Lower leg skin (tissue), 4 donors: ENCODE data around the gene MRPS25. TPM values are rescaled to one million over a fixed set of nuclear protein-coding genes. Genes with fewer than 3 reads are reported as not detected.

Source experiments
- DNase-seq, 2 donors: peaks; one replicate each; pipeline ENCODE4 v3.0.0-alpha.2; 2019; ENCODE audit warnings: low spot score in 2 of 2
- H3K4me3 ChIP-seq: fragments of 200-600 bp; sonication (generic); 2 replicates; pipeline ENCODE4 v1.5.1; 2017; ENCODE audit warnings: mild to moderate bottlenecking, low read depth; ENCODE audit not compliant: poor library complexity, severe bottlenecking
- POLR2A ChIP-seq, 2 donors: fragments of 450-650 bp; IDR thresholded peaks; one replicate each; pipeline ENCODE4 v1.6.1; 2016 to 2017; ENCODE audit warnings: antibody characterized with exemption in 2 of 2, mild to moderate bottlenecking in 1 of 2, moderate library complexity in 1 of 2
- WGBS, 2 donors: methylation state at CpG; one replicate each; pipeline ENCODE4 v1.1.5; 2018; 5-methylcytosine and 5-hydroxymethylcytosine counted together
- intact Hi-C: fragments of 100-400 bp; cut with DNase I; formaldehyde crosslinking; loops from one replicate; pipeline ENCODE4 v1.15.0; 2023; ENCODE audit warnings: low total_unique reads
- total RNA-seq, 4 donors: library from RNA; depleted of rRNA; stranded (reverse); fragments of >200 nt; gene quantifications; one replicate each; pipeline ENCODE4 v1.1.0, GENCODE V29; 2016
- TF ChIP-seq, protein P1 (sequence below), 3 donors: fragments of 450-650 bp; IDR thresholded peaks; one replicate each; pipeline ENCODE4 v1.5.1; 2016; ENCODE audit warnings: antibody characterized with exemption in 3 of 3, mild to moderate bottlenecking in 3 of 3, moderate library complexity in 2 of 3

The MRPS25 gene
- total RNA-seq, 4 donors from 2014 or later = 21.7 to 35.7 (median 30.0) TPM

DNA sequence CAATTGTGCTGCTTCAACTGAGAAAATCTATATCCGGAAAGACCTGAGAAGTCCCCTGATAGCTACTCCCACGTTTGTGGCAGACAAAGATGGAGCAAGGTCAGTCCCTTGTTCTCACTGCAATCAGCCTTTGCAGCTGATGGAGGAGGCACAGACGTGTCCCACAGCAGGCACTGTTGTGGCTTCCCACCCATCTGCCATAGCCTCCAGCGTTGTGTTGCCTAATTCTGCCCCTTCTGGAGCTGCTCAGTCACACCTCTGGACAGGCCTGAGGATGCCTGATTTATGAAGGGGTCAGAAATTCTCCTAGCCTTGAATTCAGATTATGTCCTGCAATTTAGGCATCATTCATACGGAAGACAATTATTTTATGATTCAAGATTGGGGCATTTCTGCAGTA lies 41.9 kb downstream of the MRPS25 start:
- TF ChIP-seq, protein P1, sequence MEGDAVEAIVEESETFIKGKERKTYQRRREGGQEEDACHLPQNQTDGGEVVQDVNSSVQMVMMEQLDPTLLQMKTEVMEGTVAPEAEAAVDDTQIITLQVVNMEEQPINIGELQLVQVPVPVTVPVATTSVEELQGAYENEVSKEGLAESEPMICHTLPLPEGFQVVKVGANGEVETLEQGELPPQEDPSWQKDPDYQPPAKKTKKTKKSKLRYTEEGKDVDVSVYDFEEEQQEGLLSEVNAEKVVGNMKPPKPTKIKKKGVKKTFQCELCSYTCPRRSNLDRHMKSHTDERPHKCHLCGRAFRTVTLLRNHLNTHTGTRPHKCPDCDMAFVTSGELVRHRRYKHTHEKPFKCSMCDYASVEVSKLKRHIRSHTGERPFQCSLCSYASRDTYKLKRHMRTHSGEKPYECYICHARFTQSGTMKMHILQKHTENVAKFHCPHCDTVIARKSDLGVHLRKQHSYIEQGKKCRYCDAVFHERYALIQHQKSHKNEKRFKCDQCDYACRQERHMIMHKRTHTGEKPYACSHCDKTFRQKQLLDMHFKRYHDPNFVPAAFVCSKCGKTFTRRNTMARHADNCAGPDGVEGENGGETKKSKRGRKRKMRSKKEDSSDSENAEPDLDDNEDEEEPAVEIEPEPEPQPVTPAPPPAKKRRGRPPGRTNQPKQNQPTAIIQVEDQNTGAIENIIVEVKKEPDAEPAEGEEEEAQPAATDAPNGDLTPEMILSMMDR (IDR thresholded peaks at IDR 0.05) = no peak
- no peak for TF ChIP-seq POLR2A (IDR thresholded peaks at IDR 0.05)
- intact Hi-C loops = no loop called here
- no peak for DNase-seq
- WGBS, 2 donors = 69 to 77% methylated on average over 4 to 5 of the region's 5 CpGs
- no peak overlapping the region for H3K4me3 ChIP-seq

DNA sequence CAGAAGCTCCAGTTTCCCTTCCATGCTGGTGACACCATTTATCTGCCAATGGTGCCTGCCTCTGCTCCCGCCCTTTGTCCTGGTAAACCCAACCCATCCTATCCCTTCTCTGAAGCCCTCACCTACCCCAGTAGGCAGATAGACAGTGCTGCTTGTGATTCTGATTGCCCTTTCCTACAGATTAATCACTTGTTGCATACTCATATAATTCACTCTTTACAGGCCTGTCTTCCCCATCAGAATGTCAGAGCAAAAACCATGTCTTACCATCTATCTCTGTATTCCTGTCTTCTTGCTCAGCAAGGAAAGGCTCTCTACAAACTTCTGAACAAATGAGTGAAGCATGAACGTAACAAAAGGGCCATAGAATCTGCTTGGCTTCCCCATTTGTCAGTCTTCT lies 47.9 kb downstream of the MRPS25 start:
- no peak overlapping the region for H3K4me3 ChIP-seq
- 92 to 94% methylated on average over 2 of the region's 2 CpGs for WGBS, 2 donors
- no peak for DNase-seq
- TF ChIP-seq POLR2A (IDR thresholded peaks at IDR 0.05) = no peak
- TF ChIP-seq, protein P1 (IDR thresholded peaks at IDR 0.05) = no peak
- intact Hi-C loops = no loop called here

DNA sequence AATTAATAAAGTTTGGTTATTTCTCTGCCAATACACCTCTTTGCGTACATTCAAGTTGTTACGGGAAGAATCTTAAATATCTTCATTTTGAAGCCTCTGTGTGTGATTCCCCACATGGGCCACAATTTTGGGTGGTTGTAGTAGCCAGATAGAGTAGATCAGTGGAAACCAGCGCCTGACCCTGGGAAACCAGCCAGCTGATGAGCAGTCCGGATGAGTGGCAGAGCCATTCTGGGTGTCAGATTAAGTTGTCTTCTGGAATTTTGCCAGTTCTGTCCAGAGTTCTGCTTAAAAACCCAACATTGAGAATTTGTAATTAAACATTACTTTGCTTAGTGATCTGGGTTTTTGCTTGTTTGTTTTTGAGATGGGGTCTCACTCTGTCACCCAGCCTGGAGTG lies 49.7 kb downstream of the MRPS25 start:
- whole genome bisulfite sequencing, 2 donors = 83 to 86% methylated on average over 4 of the region's 4 CpGs
- no peak for TF ChIP-seq POLR2A (IDR thresholded peaks at IDR 0.05)
- TF ChIP-seq, protein P1 (IDR thresholded peaks at IDR 0.05) = no peak
- H3K4me3 ChIP-seq = no peak overlapping the region
- intact Hi-C loops = no loop called here
- DNase-seq = no peak

DNA sequence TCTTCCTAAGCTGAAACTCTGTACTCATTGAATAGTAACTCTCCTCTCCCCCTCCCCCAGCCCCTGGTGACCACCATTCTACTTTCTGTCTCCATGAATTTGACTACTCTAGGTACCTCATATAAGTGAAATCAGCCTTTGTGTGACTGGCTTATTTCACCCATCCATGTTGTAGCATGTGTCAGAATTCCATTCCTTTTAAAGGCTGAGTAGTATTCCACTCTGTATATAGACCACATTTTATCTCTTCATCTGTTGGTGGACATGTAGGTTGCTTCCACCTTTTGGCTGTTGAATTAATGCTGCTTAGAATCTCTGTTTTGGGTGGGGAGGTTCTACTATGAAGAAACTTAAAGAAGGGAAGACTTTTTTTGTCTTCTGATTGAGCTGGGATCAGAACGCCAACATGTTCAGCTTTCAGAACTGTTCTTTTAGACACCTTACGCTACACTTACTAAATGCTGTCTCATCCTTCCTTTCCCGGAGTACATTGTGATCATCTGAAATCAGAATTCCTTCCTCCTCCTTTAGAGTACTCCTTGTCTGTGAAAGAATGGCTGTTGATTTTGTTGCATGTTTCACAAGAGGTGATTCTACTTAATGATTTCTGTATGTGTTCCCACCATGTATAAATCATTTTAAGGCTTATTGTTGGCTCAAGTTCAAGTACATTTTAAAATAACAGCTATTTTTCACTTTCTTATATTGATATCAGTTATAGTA lies 50.3 kb downstream of the MRPS25 start:
- 94 to 97% methylated on average over 3 of the region's 3 CpGs for WGBS, 2 donors
- H3K4me3 ChIP-seq = no peak overlapping the region
- TF ChIP-seq POLR2A (IDR thresholded peaks at IDR 0.05) = no peak
- TF ChIP-seq, protein P1 (IDR thresholded peaks at IDR 0.05) = no peak
- DNase-seq = no peak
- intact Hi-C loops = no loop called here

DNA sequence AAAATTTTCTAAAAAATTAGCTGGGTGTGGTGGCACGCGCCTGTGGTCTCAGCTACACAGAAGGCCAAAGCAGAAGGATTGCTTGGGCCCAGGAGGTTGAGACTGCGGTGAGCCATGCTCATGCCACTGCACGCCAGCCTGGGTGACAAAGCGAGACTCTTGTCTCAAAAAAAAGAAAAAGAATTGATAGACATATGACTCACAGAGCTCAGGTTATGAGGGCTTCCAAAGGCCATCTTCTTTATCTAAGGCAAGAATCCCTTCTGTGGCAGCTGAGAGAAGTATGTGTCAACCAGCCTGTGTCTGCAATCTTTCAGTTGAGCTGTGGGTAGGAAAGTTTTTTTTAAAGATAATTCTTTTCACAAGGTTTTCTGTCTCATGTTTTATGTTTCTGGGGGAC lies 53.9 kb downstream of the MRPS25 start:
- TF ChIP-seq, protein P1 (IDR thresholded peaks at IDR 0.05) = no peak
- no peak for TF ChIP-seq POLR2A (IDR thresholded peaks at IDR 0.05)
- H3K4me3 ChIP-seq = no peak overlapping the region
- intact Hi-C loops = no loop called here
- no peak for DNase-seq
- 85 to 92% methylated on average over 5 of the region's 5 CpGs for WGBS, 2 donors

DNA sequence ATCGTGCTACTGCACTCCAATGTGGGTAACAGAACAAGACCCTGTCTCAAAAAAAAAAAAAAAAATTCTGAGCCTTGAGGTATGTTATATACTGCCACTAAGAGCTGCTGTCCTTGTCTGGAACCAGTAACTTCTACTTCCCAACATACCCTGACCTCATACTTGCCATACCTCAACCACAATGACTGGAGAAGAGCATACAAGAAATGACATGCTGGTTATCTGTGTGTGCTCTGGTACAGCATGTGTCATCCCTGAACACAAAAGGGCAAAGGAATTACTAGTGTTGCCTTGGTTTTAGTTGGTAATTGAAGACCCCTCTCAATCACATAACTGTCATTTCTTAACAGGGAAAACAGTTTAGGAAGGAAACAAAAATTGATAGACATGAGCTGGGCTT lies 54.5 kb downstream of the MRPS25 start:
- TF ChIP-seq, protein P1 (IDR thresholded peaks at IDR 0.05) = no peak
- no peak overlapping the region for H3K4me3 ChIP-seq
- no peak for DNase-seq
- intact Hi-C loops = no loop called here
- WGBS, 2 donors = 91 to 96% methylated on average over 1 of the region's 1 CpG
